Heart left ventricle (tissue), 13 donors: ENCODE data around the gene SULF2.
"Not testable (repeated sequence)": the region's sequence is repeated elsewhere in the genome, so short reads cannot be mapped to it uniquely, and the experiment has no call there.

Experiments used
- POLR2A ChIP-seq, 2 donors: fragments of 450-650 bp; IDR thresholded peaks; one replicate each; pipeline ENCODE4 v1.6.1; 2017; ENCODE audit warnings: antibody characterized with exemption in 2 of 2, mild to moderate bottlenecking in 2 of 2, moderate library complexity in 2 of 2
- TF ChIP-seq, protein P1 (sequence below), 12 donors: fragments of 200-600 bp; sonication (generic) in 4 of 12; IDR thresholded peaks; one replicate each; pipeline versions ENCODE4 v1.5.0 to v1.8.0; 2018 to 2022; ENCODE audit warnings: antibody characterized with exemption in 12 of 12, mild to moderate bottlenecking in 5 of 12
- donor health status: ischemic (EF 13 %, LVEDD 7.1; RV severe dilation, severe dysfunction).
- donor health status: DM: no; HTN: yes; CAD: no.
- donor health status: DM: no; HTN: no; CAD: no.
- donor health status: ischemic (EF 25% LVEDD 6.9; RV normal size, moderate dysfunction).
- donor health status: ischemic (EF 25% LVEDD 5.7; RV mildly dilated, moderate dysfunction).
- donor health status: ischemic (EF 35%, LVEDD 5.7; RV mildly dilated, moderate dysfunction).
- donor health status: nonischemic (EF 11% LVEDD 7.7; RV severe dilation, severe dysfunction).
- donor health status: DM: yes; HTN: yes; CAD: no.
- donor health status: PGD.
- donor health status: ischemic (EF 29% LVEDD 5.4; RV normal size, mild dysfunction).
- donor health status: nonischemic (EF 23%, LVEDD 6.1; RV moderate dilation, normal function).

GRCh38 chr20:47804972-47805371 lies 19.7 kb upstream of the SULF2 start:
- TF ChIP-seq, protein P1, sequence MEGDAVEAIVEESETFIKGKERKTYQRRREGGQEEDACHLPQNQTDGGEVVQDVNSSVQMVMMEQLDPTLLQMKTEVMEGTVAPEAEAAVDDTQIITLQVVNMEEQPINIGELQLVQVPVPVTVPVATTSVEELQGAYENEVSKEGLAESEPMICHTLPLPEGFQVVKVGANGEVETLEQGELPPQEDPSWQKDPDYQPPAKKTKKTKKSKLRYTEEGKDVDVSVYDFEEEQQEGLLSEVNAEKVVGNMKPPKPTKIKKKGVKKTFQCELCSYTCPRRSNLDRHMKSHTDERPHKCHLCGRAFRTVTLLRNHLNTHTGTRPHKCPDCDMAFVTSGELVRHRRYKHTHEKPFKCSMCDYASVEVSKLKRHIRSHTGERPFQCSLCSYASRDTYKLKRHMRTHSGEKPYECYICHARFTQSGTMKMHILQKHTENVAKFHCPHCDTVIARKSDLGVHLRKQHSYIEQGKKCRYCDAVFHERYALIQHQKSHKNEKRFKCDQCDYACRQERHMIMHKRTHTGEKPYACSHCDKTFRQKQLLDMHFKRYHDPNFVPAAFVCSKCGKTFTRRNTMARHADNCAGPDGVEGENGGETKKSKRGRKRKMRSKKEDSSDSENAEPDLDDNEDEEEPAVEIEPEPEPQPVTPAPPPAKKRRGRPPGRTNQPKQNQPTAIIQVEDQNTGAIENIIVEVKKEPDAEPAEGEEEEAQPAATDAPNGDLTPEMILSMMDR (IDR thresholded peaks at IDR 0.05), result not testable (repeated sequence)
- not testable (repeated sequence) for TF ChIP-seq POLR2A (IDR thresholded peaks at IDR 0.05)
